Neutrophil (primary cell): Measurements from ENCODE around the gene SGMS1.

Experiments used
- H3K27ac ChIP-seq: fragments of 200-600 bp; sonication (generic); 2 replicates; pipeline ENCODE4 v1.5.1; 2016; ENCODE audit warnings: mild to moderate bottlenecking, moderate library complexity
- H3K27me3 ChIP-seq: fragments of 200-600 bp; sonication (generic); 2 replicates; pipeline ENCODE4 v1.6.0; 2016; ENCODE audit warnings: mild to moderate bottlenecking
- H3K36me3 ChIP-seq: fragments of 200-600 bp; sonication (generic); 2 replicates; pipeline ENCODE4 v1.5.1; 2017
- H3K4me1 ChIP-seq, 2 experiments: fragments of 200-600 bp in 1 of 2; sonication (generic) in 1 of 2; 1 replicate in 1 of 2; 2 replicates in 1 of 2; pipeline versions ENCODE4 v1.5.1 to v1.6.1; 2013 to 2016; ENCODE audit warnings: low read depth in 1 of 2, low read length in 1 of 2, mild to moderate bottlenecking in 1 of 2, moderate library complexity in 1 of 2; ENCODE audit not compliant: control insufficient read depth in 1 of 2, insufficient read depth in 1 of 2
- H3K4me3 ChIP-seq, 2 experiments: fragments of 200-600 bp in 1 of 2; sonication (generic) in 1 of 2; 1 replicate in 1 of 2; 2 replicates in 1 of 2; pipeline ENCODE4 v1.5.1; 2013 to 2016; ENCODE audit warnings: low read depth in 1 of 2, low read length in 1 of 2, mild to moderate bottlenecking in 1 of 2, moderate library complexity in 1 of 2
- H3K9me3 ChIP-seq: fragments of 200-600 bp; sonication (generic); 2 replicates; pipeline ENCODE4 v1.5.1; 2016
- TF ChIP-seq, protein P1 (sequence below): fragments of 200-600 bp; sonication (generic); IDR thresholded peaks from 2 replicates; pipeline ENCODE4 v1.5.1; 2016; ENCODE audit warnings: antibody characterized with exemption

The SGMS1 gene

DNA sequence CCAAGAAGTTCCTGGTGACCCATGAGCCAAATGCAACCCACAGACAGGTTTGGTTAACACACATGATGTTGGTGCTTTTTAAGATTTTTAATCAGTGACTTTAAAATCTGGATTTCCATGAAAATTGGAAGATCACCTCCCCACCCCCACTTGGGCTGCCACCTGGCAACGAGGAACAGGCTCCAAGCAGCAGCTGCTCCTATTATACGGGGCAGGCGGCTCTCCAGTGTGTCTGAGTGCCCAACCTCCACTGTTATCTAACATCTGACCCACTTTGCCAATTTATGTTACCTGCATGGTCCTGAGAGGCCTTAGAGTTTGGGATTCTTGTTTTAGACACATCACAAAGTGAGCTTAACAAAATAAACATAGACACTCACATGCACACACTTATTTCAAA, 56.4 kb downstream of the SGMS1 start:
- H3K4me1 ChIP-seq: no peaks in the 10 kb centered on the region
- no peaks in the 10 kb centered on the region for H3K36me3 ChIP-seq
- TF ChIP-seq, protein P1, sequence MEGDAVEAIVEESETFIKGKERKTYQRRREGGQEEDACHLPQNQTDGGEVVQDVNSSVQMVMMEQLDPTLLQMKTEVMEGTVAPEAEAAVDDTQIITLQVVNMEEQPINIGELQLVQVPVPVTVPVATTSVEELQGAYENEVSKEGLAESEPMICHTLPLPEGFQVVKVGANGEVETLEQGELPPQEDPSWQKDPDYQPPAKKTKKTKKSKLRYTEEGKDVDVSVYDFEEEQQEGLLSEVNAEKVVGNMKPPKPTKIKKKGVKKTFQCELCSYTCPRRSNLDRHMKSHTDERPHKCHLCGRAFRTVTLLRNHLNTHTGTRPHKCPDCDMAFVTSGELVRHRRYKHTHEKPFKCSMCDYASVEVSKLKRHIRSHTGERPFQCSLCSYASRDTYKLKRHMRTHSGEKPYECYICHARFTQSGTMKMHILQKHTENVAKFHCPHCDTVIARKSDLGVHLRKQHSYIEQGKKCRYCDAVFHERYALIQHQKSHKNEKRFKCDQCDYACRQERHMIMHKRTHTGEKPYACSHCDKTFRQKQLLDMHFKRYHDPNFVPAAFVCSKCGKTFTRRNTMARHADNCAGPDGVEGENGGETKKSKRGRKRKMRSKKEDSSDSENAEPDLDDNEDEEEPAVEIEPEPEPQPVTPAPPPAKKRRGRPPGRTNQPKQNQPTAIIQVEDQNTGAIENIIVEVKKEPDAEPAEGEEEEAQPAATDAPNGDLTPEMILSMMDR: no peak
- no peaks in the 10 kb centered on the region for H3K27me3 ChIP-seq
- H3K27ac ChIP-seq: no peak overlapping the region
- no peaks in the 10 kb centered on the region for H3K9me3 ChIP-seq
- no peak overlapping the region for H3K4me3 ChIP-seq

GRCh38 chr10:50566150-50566549, 57.6 kb downstream of the SGMS1 start:
- TF ChIP-seq, protein P1: no peak
- H3K9me3 ChIP-seq: no peaks in the 10 kb centered on the region

GRCh38 chr10:50565301-50566083, 58.3 kb downstream of the SGMS1 start:
- TF ChIP-seq, protein P1: no peak
- Histone ChIP-seq H3K4me3 (no peak overlapping the region), H3K9me3 (no peaks in the 10 kb centered on the region), H3K36me3 (no peaks in the 10 kb centered on the region), H3K27me3 (no peaks in the 10 kb centered on the region), H3K27ac (no peak overlapping the region), H3K4me1 (no peaks in the 10 kb centered on the region)

More at GRCh38 chr10:50566150-50566549, 57.6 kb downstream of the SGMS1 start:
- no peak overlapping the region for H3K27ac ChIP-seq
- no peaks in the 10 kb centered on the region for H3K27me3 ChIP-seq
- no peaks in the 10 kb centered on the region for H3K36me3 ChIP-seq
- no peak overlapping the region for H3K4me3 ChIP-seq
- no peaks in the 10 kb centered on the region for H3K4me1 ChIP-seq

DNA sequence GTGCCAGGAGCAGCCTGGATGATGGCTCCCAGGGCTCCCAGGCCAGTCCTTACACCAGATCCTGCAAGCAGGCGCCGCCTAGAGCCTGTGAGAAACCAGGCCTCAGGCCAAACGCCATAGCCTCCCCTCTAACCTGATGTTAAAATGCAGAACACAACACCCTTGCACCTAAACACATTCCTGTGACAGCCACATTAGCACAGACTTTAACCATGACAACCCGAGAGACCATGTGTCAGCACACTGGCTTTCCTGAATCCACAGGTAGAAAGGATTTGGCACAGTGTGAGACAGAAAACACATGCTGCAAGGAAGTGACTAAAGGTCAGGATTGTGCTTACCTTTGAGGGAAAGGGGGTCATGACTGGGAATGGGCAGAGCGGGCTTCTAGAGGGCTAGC, 59.9 kb downstream of the SGMS1 start:
- no peaks in the 10 kb centered on the region for H3K27me3 ChIP-seq
- H3K4me3 ChIP-seq: no peak overlapping the region
- H3K4me1 ChIP-seq: no peaks in the 10 kb centered on the region
- H3K36me3 ChIP-seq: no peaks in the 10 kb centered on the region
- TF ChIP-seq, protein P1: no peak
- no peak overlapping the region for H3K27ac ChIP-seq
- no peaks in the 10 kb centered on the region for H3K9me3 ChIP-seq

GRCh38 chr10:50561816-50562215, 61.9 kb downstream of the SGMS1 start:
- H3K9me3 ChIP-seq: no peaks in the 10 kb centered on the region
- no peak overlapping the region for H3K27ac ChIP-seq
- TF ChIP-seq, protein P1: no peak
- H3K4me1 ChIP-seq: no peaks in the 10 kb centered on the region
- H3K36me3 ChIP-seq: no peaks in the 10 kb centered on the region
- H3K4me3 ChIP-seq: no peak overlapping the region
- no peaks in the 10 kb centered on the region for H3K27me3 ChIP-seq
